GM19240 (cell line): Measurements from ENCODE around the gene FAM89A.
"Not testable (repeated sequence)": the region's sequence is repeated elsewhere in the genome, so short reads cannot be mapped to it uniquely, and the experiment has no call there.

ENCODE experiments used
- DNase-seq: peaks from one replicate; pipeline ENCODE4 v3.0.0; 2011; ENCODE audit warnings: low spot score; ENCODE audit not compliant: insufficient read length

The FAM89A gene

DNA sequence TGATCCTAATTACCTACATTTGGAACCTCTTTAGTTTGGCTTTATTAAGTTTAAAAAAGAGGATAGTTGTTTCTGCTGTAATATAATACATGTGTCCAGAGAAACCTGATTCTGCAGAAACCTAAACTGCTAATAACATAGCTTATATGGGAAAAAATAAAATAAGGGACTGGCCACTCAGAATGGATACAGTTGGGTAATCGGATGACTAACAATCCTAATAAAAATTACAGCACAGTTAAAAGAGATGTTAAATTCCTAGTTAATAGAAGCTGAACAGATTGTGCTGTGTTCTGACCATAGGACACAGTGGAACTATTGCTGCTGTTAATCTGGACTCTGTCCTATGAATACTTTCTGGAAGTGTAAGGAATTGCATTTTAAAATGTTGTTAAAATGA, 45.2 kb downstream of the FAM89A start:
- no peak for DNase-seq

GRCh38 chr1:230992100-230992774, 47.8 kb downstream of the FAM89A start:
- DNase-seq: no peak

DNA sequence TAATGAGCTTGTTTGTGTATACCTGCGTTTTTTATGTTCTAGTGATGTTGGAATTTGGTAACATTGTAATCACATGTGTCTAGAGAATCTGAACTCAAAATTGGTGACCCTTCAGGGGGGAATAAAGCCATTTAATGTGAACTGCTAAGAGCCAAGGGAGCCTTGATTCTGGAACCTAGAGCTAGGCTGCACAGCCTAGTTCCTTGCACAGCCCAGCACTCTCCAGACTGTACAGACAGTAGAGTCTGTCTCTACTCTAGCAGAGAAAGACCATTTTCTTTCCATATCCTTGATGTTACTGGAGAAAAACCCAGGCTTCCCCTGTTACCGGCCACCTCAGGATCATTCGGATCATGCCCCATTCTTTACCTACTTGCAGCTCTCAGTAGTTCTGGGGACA, 52.6 kb downstream of the FAM89A start:
- DNase-seq: no peak

GRCh38 chr1:230986976-230987375, 53.1 kb downstream of the FAM89A start:
- no peak for DNase-seq

DNA sequence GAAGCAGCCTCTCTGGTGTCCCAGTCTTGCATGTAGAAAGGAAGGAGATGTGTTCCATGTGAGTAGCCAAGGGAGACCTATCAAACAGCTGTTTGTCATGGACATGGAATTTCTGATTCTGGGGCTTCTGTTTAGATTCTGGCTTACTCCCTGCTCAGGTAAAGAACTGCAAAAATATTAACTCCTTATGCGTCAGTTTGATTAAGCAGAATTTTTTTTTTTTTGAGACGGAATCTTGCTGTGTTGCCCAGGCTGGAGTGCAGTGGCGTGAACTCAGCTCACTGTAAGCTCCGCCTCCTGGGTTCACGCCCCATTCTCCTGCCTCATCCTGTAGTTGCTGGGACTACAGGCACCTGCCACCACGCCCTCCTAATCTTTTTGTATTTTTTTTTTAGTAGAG, 54.3 kb downstream of the FAM89A start:
- no peak for DNase-seq

DNA sequence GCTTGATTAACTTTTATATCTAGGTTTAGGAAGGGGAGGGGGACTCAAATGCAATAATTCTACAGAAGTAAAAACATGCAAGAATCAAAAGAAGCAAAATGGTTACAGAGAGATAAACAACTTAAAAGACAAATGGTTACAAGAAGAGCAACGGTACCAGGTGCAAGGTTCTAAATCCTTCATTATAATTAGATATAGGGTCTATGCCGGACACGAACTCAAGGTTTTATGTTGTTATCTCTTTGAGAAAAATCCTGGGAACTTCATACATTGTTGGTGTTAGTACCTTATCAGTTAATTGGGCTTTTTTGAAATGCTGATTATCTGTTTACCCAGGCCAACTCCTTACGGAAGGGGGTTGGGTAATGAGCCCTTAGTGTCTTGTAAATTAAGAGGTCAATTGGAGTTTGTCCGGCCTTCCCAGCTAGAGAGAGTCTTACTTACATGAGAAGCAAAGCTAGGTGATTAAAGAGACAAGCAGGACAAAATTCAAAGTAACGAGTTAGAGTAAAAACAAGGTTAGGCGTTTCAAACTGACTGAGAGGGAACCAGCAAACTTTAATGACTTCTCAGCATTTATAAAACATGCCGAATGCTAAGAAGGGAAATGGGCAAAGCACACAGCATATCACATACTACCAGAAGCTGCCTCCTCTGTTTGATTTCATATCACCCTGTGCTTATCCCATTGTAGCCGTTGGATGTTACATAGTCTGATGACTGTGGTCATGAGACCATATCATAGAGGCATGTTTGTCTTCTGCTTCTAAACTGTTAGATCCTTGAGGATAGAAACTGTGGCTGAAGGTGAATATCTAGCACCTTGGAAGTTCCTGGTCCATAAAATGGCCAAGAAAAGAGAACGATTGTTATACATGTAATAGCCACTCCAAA, 55.2 kb downstream of the FAM89A start:
- not testable (repeated sequence) for DNase-seq

- no peak for DNase-seq
These were observed 56.2 kb downstream of the FAM89A start for GRCh38 chr1:230983811-230984210.

GRCh38 chr1:230982696-230983095, 57.4 kb downstream of the FAM89A start:
- DNase-seq: no peak

- DNase-seq: no peak
These were observed 60.1 kb downstream of the FAM89A start for GRCh38 chr1:230979952-230980351.

DNA sequence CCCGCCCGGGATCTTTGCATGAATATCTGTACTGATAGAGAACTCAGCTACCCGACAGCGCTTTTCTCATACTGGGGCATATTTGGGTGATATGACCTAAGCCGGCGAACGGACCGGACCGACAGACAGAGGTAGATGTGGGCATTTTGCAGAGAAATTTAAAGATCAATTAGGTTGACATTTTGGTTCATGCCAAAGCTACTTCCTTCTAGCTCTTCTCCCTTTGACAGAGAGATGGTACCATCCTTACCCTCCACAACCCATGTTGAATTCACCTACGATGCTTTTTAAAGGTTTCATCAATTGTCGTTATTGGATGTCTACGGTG, 60.7 kb downstream of the FAM89A start:
- DNase-seq: no peak

DNA sequence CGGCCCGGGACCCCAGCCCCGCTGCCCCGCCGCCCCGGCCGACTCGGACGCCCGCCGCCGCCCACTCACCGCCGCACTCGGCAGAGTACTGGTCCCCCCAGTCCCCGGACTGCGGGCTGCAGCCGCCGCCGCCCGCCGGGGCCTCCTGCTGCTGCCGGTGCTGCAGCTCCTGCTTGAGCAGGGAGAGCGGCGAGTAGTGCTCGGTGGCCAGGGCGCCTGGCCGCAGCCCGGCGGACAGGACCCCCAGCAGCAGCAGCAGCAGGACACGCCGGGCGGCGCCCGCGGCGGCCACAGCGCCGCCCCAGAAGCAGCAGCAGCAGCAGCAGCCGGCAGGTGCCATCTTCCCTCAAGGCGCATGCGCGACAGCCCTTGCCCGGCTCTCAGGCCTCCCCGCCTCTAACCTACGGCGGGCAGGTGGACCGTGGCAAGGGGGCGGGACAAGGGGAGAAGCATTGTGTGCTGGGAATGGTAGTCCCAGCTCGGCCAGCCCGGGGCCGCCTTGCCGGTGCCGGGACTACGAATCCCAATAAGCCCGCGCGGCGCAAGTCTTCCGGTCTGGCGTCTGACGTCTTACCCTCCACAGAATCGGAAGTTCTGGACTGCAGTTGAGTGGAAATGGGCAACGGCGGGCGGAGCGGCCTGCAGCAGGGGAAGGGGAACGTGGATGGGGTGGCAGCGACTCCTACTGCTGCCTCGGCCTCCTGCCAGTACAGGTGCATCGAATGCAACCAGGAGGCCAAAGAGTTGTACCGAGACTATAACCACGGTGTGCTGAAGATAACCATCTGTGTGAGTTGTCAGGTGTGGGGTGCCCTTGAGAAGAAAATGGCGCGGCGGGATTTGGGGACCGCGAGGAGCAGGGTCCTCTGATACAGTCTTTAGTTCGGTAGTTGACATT, 61.3 kb downstream of the FAM89A start, which contains the start of the genes ARV1 and TTC13:
Gene ARV1 (plus strand): TSS at position 604 of the 898 bp plus-strand sequence. CDS start 12 bp downstream, at position 616.
Gene TTC13 (minus strand): TSS at position 371 of the 898 bp plus-strand sequence. CDS start 31 bp downstream, at position 340.
- DNase-seq: peak; percentile 83

GRCh38 chr1:230977761-230978490, 62.1 kb downstream of the FAM89A start:
- DNase-seq: no peak

GRCh38 chr1:230976825-230977747, 63.0 kb downstream of the FAM89A start:
- DNase-seq: no peak

- no peak for DNase-seq
These were observed 63.7 kb downstream of the FAM89A start for GRCh38 chr1:230976360-230976759.

GRCh38 chr1:230975636-230976035, 64.4 kb downstream of the FAM89A start:
- no peak for DNase-seq

DNA sequence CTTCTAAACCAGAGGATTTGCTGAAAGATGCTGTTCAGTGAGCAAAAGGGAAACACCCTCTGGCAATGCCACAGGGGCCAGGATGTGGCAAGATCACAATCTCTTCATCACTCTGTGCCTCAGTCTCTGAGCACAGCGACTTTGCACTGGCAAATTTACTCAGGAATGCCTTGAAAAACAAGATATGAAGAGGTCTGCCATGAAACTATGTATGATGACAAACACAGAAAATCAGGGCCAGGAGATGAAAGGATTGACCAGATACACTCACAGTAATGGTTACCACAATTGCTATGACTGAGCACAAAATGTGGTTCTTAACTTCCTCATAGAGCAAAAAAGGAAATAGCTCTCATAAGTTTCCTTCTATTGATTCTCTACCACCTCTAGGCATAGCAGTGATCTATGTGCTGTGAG, 67.2 kb downstream of the FAM89A start:
- DNase-seq: no peak

DNA sequence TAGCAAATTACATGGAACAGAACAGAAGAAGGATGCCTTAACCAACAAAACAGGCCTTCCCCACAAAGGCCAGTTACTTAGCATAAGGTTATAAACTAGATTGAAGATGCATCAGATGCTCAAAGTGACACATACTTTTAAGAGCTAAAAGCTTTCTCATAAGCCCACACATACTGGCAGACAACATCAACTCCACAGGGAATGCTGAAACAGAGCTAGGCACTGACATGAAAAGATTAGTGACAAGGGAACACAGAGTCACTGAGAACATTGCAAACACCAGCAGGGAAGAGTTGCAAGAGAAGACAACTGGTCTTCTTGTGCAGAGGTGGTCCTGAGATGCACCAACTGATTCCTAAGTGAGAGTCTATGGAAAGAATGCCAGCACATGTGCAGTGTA, 68.3 kb downstream of the FAM89A start:
- no peak for DNase-seq

DNA sequence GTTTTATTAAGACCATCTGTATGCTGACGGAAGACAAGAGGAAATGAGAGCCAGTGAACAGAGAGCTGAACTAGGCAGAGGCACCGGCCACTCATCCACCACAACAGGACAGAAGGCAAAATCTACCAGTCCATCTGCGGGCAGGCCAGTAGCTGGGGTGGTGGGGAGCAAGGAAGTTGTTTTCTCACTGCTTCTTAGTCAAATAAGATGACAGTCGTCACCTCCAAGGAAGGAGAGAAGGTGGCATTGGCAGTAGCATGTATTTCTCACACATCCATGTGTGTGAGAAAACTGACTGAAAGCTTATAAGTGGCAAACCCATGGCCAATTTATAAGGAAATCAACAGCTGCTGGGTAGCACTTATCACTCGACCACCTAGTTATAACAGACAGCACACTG, 69.6 kb downstream of the FAM89A start:
- no peak for DNase-seq
